ENCODE measurements around the gene CCL23.

CCL23 gene

GRCh38 chr17:36008998-36009665 lies 8.6 kb downstream of the CCL23 start:
- H3K79me2 ChIP-seq (ENCODE audit: control insufficient read depth, insufficient read depth, low read length, poor library complexity), result no peaks in the 10 kb centered on the region
- no peak overlapping the region for H4K91ac ChIP-seq (ENCODE audit: low read depth, low read length)
- H4K8ac ChIP-seq (ENCODE audit: low read depth, low read length), result no peak overlapping the region
- H2AK5ac ChIP-seq (ENCODE audit: low read length), result no peak overlapping the region
- H3K4me2 ChIP-seq (ENCODE audit: low read length), result no peak overlapping the region
- H3K23ac ChIP-seq (ENCODE audit: low read length), result no peak overlapping the region
- H3K9me3 ChIP-seq (ENCODE audit: insufficient read depth, low read depth, low read length), result peaks cover 17% of the 10 kb centered on the region
- H3K18ac ChIP-seq (ENCODE audit: low read length), result no peak overlapping the region
- H2AFZ ChIP-seq (ENCODE audit: insufficient read depth, low read length, poor library complexity), result no peak overlapping the region
- no peaks in the 10 kb centered on the region for H3K4me1 ChIP-seq (ENCODE audit: control insufficient read depth in 1 of 2, insufficient read depth in 2 of 2, low read length in 2 of 2)
- H3K14ac ChIP-seq (ENCODE audit: low read length), result no peak overlapping the region
- no peaks in the 10 kb centered on the region for H3K27me3 ChIP-seq (ENCODE audit: insufficient read depth, low read length)
- H2BK120ac ChIP-seq (ENCODE audit: insufficient read depth, low read length, poor library complexity), result no peak overlapping the region
- no peak overlapping the region for H3K27ac ChIP-seq (ENCODE audit: low read depth, low read length)
- no peak overlapping the region for H3K4ac ChIP-seq (ENCODE audit: low read depth, low read length)
- WGBS (ENCODE audit: extremely low coverage, insufficient coverage, insufficient read length), result no CpG with 5 or more reads among the region's 14 CpGs
- H4K12ac ChIP-seq (ENCODE audit: low read depth, low read length), result no peak overlapping the region
- no peaks in the 10 kb centered on the region for H3K79me1 ChIP-seq (ENCODE audit: low read length)
- no peak overlapping the region for H3K4me3 ChIP-seq (ENCODE audit: low read depth, low read length)
- no peak overlapping the region for H2BK5ac ChIP-seq (ENCODE audit: low read depth, low read length, poor library complexity)
- no peaks in the 10 kb centered on the region for H3K36me3 ChIP-seq (ENCODE audit: control insufficient read depth in 1 of 2, insufficient read depth in 2 of 2, low read length in 2 of 2)
- H3K9ac ChIP-seq (ENCODE audit: low read length), result no peak overlapping the region
- H2BK12ac ChIP-seq (ENCODE audit: low read length), result no peak overlapping the region
- peak in 1 of 2 donors; percentile 8 for DNase-seq

DNA sequence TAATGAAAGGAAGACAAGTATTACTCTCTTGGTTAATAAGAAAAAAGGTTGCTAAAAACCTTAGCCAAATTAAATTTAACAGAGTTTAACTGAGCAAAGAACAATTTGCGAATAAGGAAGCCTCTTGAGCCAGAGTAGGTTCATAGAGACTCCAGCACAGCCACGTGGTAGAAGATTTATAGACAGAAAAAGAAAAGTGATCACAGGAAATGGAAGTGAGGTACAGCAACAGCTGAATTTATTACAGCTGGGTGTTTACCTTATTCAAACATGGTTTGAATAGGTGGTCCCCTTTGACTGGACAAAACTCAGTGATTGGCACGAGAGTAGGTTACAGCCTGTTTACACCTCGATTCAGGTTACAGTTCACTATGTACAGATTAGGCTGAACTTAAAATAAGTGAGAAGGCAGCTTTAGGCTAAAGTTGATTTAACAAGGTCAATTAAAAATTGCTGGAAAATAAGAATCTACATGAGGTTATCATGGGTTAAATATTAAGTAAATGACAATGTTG lies 13.1 kb downstream of the CCL23 start:
- Histone ChIP-seq H3K18ac (ENCODE audit: low read length) (no peak overlapping the region), H2BK12ac (ENCODE audit: low read length) (no peak overlapping the region), H2AFZ (ENCODE audit: insufficient read depth, low read length, poor library complexity) (no peak overlapping the region), H3K4me2 (ENCODE audit: low read length) (no peak overlapping the region), H3K27ac (ENCODE audit: low read depth, low read length) (no peak overlapping the region), H3K9ac (ENCODE audit: low read length) (no peak overlapping the region), H2BK120ac (ENCODE audit: insufficient read depth, low read length, poor library complexity) (no peak overlapping the region), H3K36me3 (ENCODE audit: control insufficient read depth in 1 of 2, insufficient read depth in 2 of 2, low read length in 2 of 2) (no peaks in the 10 kb centered on the region), H3K4ac (ENCODE audit: low read depth, low read length) (no peak overlapping the region), H2AK5ac (ENCODE audit: low read length) (no peak overlapping the region), H3K9me3 (ENCODE audit: insufficient read depth, low read depth, low read length) (peaks cover 11% of the 10 kb centered on the region), H4K8ac (ENCODE audit: low read depth, low read length) (no peak overlapping the region), H2BK5ac (ENCODE audit: low read depth, low read length, poor library complexity) (no peak overlapping the region), H3K27me3 (ENCODE audit: insufficient read depth, low read length) (no peaks in the 10 kb centered on the region), H3K14ac (ENCODE audit: low read length) (no peak overlapping the region), H3K4me1 (ENCODE audit: control insufficient read depth in 1 of 2, insufficient read depth in 2 of 2, low read length in 2 of 2) (no peaks in the 10 kb centered on the region), H3K79me2 (ENCODE audit: control insufficient read depth, insufficient read depth, low read length, poor library complexity) (no peaks in the 10 kb centered on the region), H3K79me1 (ENCODE audit: low read length) (no peaks in the 10 kb centered on the region), H4K12ac (ENCODE audit: low read depth, low read length) (no peak overlapping the region), H4K91ac (ENCODE audit: low read depth, low read length) (no peak overlapping the region), H3K23ac (ENCODE audit: low read length) (no peak overlapping the region), H3K4me3 (ENCODE audit: low read depth, low read length) (no peak overlapping the region)
- DNase-seq, result no peak
- WGBS (ENCODE audit: extremely low coverage, insufficient coverage, insufficient read length), result no CpG with 5 or more reads among the region's 4 CpGs

DNA sequence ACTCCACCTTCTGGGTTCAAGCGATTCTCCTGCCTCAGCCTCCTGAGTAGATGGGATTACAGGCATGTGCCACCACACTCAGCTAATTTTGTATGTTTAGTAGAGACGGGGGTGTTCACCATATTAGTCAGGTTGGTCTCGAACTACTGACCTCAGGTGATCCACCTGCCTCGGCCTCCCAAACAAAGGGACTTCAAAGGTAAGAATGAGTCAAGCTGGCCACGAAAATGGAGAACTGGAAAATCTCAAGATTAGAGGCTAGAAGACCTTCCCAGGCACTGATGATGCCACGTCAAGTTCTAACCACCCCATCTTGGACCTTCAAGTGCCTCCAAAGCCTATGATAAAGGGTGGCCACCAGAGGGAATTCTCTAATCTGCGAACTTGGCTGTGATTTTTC lies 15.1 kb downstream of the CCL23 start:
- Histone ChIP-seq H2BK5ac (ENCODE audit: low read depth, low read length, poor library complexity) (no peak overlapping the region), H2AFZ (ENCODE audit: insufficient read depth, low read length, poor library complexity) (no peak overlapping the region), H2AK5ac (ENCODE audit: low read length) (no peak overlapping the region), H3K23ac (ENCODE audit: low read length) (no peak overlapping the region), H4K91ac (ENCODE audit: low read depth, low read length) (no peak overlapping the region), H3K36me3 (ENCODE audit: control insufficient read depth in 1 of 2, insufficient read depth in 2 of 2, low read length in 2 of 2) (no peaks in the 10 kb centered on the region), H3K79me1 (ENCODE audit: low read length) (no peaks in the 10 kb centered on the region), H3K79me2 (ENCODE audit: control insufficient read depth, insufficient read depth, low read length, poor library complexity) (no peaks in the 10 kb centered on the region), H2BK120ac (ENCODE audit: insufficient read depth, low read length, poor library complexity) (no peak overlapping the region), H3K4ac (ENCODE audit: low read depth, low read length) (no peak overlapping the region), H2BK12ac (ENCODE audit: low read length) (no peak overlapping the region), H3K9me3 (ENCODE audit: insufficient read depth, low read depth, low read length) (peaks cover under 1% of the 10 kb centered on the region), H3K4me3 (ENCODE audit: low read depth, low read length) (no peak overlapping the region), H3K9ac (ENCODE audit: low read length) (no peak overlapping the region), H4K8ac (ENCODE audit: low read depth, low read length) (no peak overlapping the region), H4K12ac (ENCODE audit: low read depth, low read length) (no peak overlapping the region), H3K4me1 (ENCODE audit: control insufficient read depth in 1 of 2, insufficient read depth in 2 of 2, low read length in 2 of 2) (no peaks in the 10 kb centered on the region), H3K27ac (ENCODE audit: low read depth, low read length) (no peak overlapping the region), H3K4me2 (ENCODE audit: low read length) (no peak overlapping the region), H3K27me3 (ENCODE audit: insufficient read depth, low read length) (no peaks in the 10 kb centered on the region), H3K18ac (ENCODE audit: low read length) (no peak overlapping the region), H3K14ac (ENCODE audit: low read length) (no peak overlapping the region)
- WGBS (ENCODE audit: extremely low coverage, insufficient coverage, insufficient read length), result no CpG with 5 or more reads among the region's 7 CpGs
- DNase-seq, result no peak

- Histone ChIP-seq H3K9me3 (ENCODE audit: insufficient read depth, low read depth, low read length) (no peaks in the 10 kb centered on the region), H4K8ac (ENCODE audit: low read depth, low read length) (no peak overlapping the region), H3K79me1 (ENCODE audit: low read length) (no peaks in the 10 kb centered on the region), H3K27ac (ENCODE audit: low read depth, low read length) (no peak overlapping the region), H2AK5ac (ENCODE audit: low read length) (no peak overlapping the region), H4K12ac (ENCODE audit: low read depth, low read length) (no peak overlapping the region), H3K4me3 (ENCODE audit: low read depth, low read length) (no peak overlapping the region), H3K36me3 (ENCODE audit: control insufficient read depth in 1 of 2, insufficient read depth in 2 of 2, low read length in 2 of 2) (no peaks in the 10 kb centered on the region), H3K18ac (ENCODE audit: low read length) (no peak overlapping the region), H3K27me3 (ENCODE audit: insufficient read depth, low read length) (no peaks in the 10 kb centered on the region), H3K14ac (ENCODE audit: low read length) (no peak overlapping the region), H2AFZ (ENCODE audit: insufficient read depth, low read length, poor library complexity) (no peak overlapping the region), H2BK12ac (ENCODE audit: low read length) (no peak overlapping the region), H3K4me1 (ENCODE audit: control insufficient read depth in 1 of 2, insufficient read depth in 2 of 2, low read length in 2 of 2) (no peaks in the 10 kb centered on the region), H3K23ac (ENCODE audit: low read length) (no peak overlapping the region), H3K79me2 (ENCODE audit: control insufficient read depth, insufficient read depth, low read length, poor library complexity) (no peaks in the 10 kb centered on the region), H3K9ac (ENCODE audit: low read length) (peak overlapping the region; percentile 4), H2BK120ac (ENCODE audit: insufficient read depth, low read length, poor library complexity) (no peak overlapping the region), H3K4ac (ENCODE audit: low read depth, low read length) (no peak overlapping the region), H2BK5ac (ENCODE audit: low read depth, low read length, poor library complexity) (no peak overlapping the region), H3K4me2 (ENCODE audit: low read length) (no peak overlapping the region), H4K91ac (ENCODE audit: low read depth, low read length) (no peak overlapping the region)
- no CpG with 5 or more reads among the region's 6 CpGs for WGBS (ENCODE audit: extremely low coverage, insufficient coverage, insufficient read length)
- no peak for DNase-seq
Observed at GRCh38 chr17:36001862-36002603, 15.7 kb downstream of the CCL23 start.

Data from trophoblast cell (in vitro differentiated cells and primary cell).